Measurements from ENCODE around the gene TDRD6.

GRCh38 chr6:46733341-46733801 is 45.7 kb downstream of the TDRD6 start:
- TF ChIP-seq CTCF (IDR thresholded peaks at IDR 0.05) (no peak), POLR2A (IDR thresholded peaks at IDR 0.05) (no peak)

Data from right lobe of liver (tissue), 4 donors.